HepG2 (cell line): ENCODE results near the gene ISLR2. TPM values are rescaled to one million over a fixed set of nuclear protein-coding genes. Genes with fewer than 3 reads are reported as not detected.

Experiments
- ATAC-seq: fragments of 200-7000 bp; cut with Tn5 transposase; 3 replicates; pipeline ENCODE4 v1.9.1; 2020; ENCODE audit warnings: mild to moderate bottlenecking, moderate library complexity
- BruUV-seq: library from RNA; stranded (reverse); fragments of 400-500 nt; replicated peaks from 2 replicates; lab custom pipeline; 2021; lab: Mats Ljungman, UMichigan
- CTCF ChIA-PET: fragments of 300-600 bp; formaldehyde crosslinking; extraction: SDS; loops from one replicate; lab custom pipeline; 2021; ENCODE audit warnings: low total read pairs, inconsistent platforms, low intra/inter-chr PET ratio; lab: Yijun Ruan, JAX
- POLR2A ChIA-PET: fragments of 350-600 bp; sonication (Branson Sonifier 250); formaldehyde crosslinking; loops from one replicate; lab custom pipeline; 2020; ENCODE audit warnings: antibody characterized with exemption, inconsistent platforms; lab: Yijun Ruan, JAX
- DNase-seq: peaks from one replicate; pipeline ENCODE4 v3.0.0-alpha.2; 2015; ENCODE audit warnings: low spot score
- FAIRE-seq: peaks from 3 replicates; lab custom pipeline; 2011; peaks lifted over from hg19 to GRCh38; lab: Jason Lieb, UNC
- H2AFZ ChIP-seq: one replicate; pipeline ENCODE4 v1.6.1; 2011; ENCODE audit warnings: low read length, inconsistent platforms
- H3K27ac ChIP-seq: fragments of 300-600 bp; 3 replicates; pipeline ENCODE4 v1.8.0; 2011; ENCODE audit warnings: mixed run types, mild to moderate bottlenecking, mixed read lengths, low read length, inconsistent platforms; ENCODE audit not compliant: insufficient read depth; ENCODE audit errors: extremely low read length
- H3K27me3 ChIP-seq, 2 experiments: fragments of 200-600 bp in 1 of 2; 2 replicates in 1 of 2; 3 replicates in 1 of 2; pipeline versions ENCODE4 v1.6.0 to v1.8.0; 2011; ENCODE audit warnings: low read length in 2 of 2, mild to moderate bottlenecking in 2 of 2, moderate library complexity in 2 of 2, inconsistent platforms in 1 of 2; ENCODE audit not compliant: insufficient read depth in 2 of 2, control insufficient read depth in 1 of 2
- H3K36me3 ChIP-seq, 2 experiments: fragments of 200-600 bp in 1 of 2; replicated peaks in 1 of 2; 2 replicates in 1 of 2; 3 replicates in 1 of 2; pipeline versions ENCODE4 v1.5.1 to v1.8.0; 2011; ENCODE audit warnings: low read length in 2 of 2, inconsistent platforms in 1 of 2; ENCODE audit not compliant: insufficient read depth in 2 of 2, control insufficient read depth in 1 of 2
- H3K4me1 ChIP-seq: 2 replicates; pipeline ENCODE4 v1.5.1; 2012; ENCODE audit warnings: low read length, inconsistent platforms; ENCODE audit not compliant: insufficient read depth
- H3K4me2 ChIP-seq: 2 replicates; pipeline ENCODE4 v1.6.0; 2011; ENCODE audit warnings: low read depth, low read length, inconsistent platforms
- H3K4me3 ChIP-seq, 3 experiments: fragments of 200-600 bp in 1 of 3; sonication (generic), shearing (Covaris generic) in 1 of 3; replicated peaks in 1 of 3; 2 replicates each; pipeline ENCODE4 v1.5.1; 2011 to 2016; ENCODE audit warnings: low read length in 3 of 3, inconsistent platforms in 2 of 3, low read depth in 2 of 3, mild to moderate bottlenecking in 2 of 3, control low read depth in 1 of 3, mixed read lengths in 1 of 3; ENCODE audit not compliant: insufficient read depth in 1 of 3
- H3K79me2 ChIP-seq: one replicate; pipeline ENCODE4 v1.6.1; 2011; ENCODE audit warnings: low read length, inconsistent platforms; ENCODE audit not compliant: insufficient read depth
- H3K9ac ChIP-seq: 2 replicates; pipeline ENCODE4 v1.6.0; 2011; ENCODE audit warnings: mild to moderate bottlenecking, low read depth, low read length, inconsistent platforms; ENCODE audit not compliant: insufficient read depth
- H3K9me3 ChIP-seq: 2 replicates; pipeline ENCODE4 v1.5.1; 2012; ENCODE audit warnings: mild to moderate bottlenecking, low read length
- H4K20me1 ChIP-seq: 2 replicates; pipeline ENCODE4 v1.6.0; 2011; ENCODE audit warnings: inconsistent platforms, mild to moderate bottlenecking, low read length, moderate library complexity; ENCODE audit not compliant: insufficient read depth
- ELF4 ChIP-seq: sonication (generic); formaldehyde crosslinking; IDR thresholded peaks from 2 replicates; pipeline ENCODE4 v1.5.0; 2020; ENCODE audit warnings: missing genetic modification reagents, mild to moderate bottlenecking, moderate library complexity, borderline replicate concordance
- MZF1 ChIP-seq: sonication (generic); formaldehyde crosslinking; IDR thresholded peaks from 2 replicates; pipeline ENCODE4 v1.8.1; 2023; ENCODE audit warnings: mild to moderate bottlenecking, missing genetic modification reagents, borderline replicate concordance
- PAWR ChIP-seq: sonication (generic); formaldehyde crosslinking; IDR thresholded peaks from 2 replicates; pipeline ENCODE4 v1.4.0; 2020; ENCODE audit warnings: missing genetic modification reagents, mild to moderate bottlenecking, borderline replicate concordance
- SAP130 ChIP-seq: IDR thresholded peaks from 2 replicates; pipeline ENCODE4 v1.6.1; 2016; ENCODE audit warnings: low read depth
- TFE3 ChIP-seq: IDR thresholded peaks from 2 replicates; pipeline ENCODE4 v1.6.1; 2016
- ZNF496 ChIP-seq: sonication (generic); formaldehyde crosslinking; IDR thresholded peaks from 2 replicates; pipeline ENCODE4 v1.8.1; 2023; ENCODE audit warnings: mild to moderate bottlenecking, moderate library complexity, missing genetic modification reagents; ENCODE audit not compliant: insufficient replicate concordance
- ZNF572 ChIP-seq: sonication (generic); formaldehyde crosslinking; IDR thresholded peaks from 2 replicates; pipeline ENCODE4 v1.5.1; 2020; ENCODE audit warnings: mild to moderate bottlenecking, missing genetic modification reagents
- ZNF720 ChIP-seq: sonication (generic); formaldehyde crosslinking; IDR thresholded peaks from 2 replicates; pipeline ENCODE4 v1.4.0; 2020; ENCODE audit warnings: missing genetic modification reagents
- WGBS: methylation state at CpG from one replicate; pipeline ENCODE4 v1.1.6; 2017; ENCODE audit warnings: low lambda C conversion rate; 5-methylcytosine and 5-hydroxymethylcytosine counted together
- in situ Hi-C: cut with HindIII; loops from 2 replicates; pipeline ENCODE4 v1.10.0; 2017; ENCODE audit warnings: low pct_unique_long_range_greater_than_20kb; ENCODE audit not compliant: extremely low pct_ligation_motif_present
- intact Hi-C: fragments of 100-400 bp; cut with micrococcal nuclease; formaldehyde crosslinking; loops from one replicate; pipeline ENCODE4 v1.10.0; 2022; ENCODE audit not compliant: unreplicated experiment
- polyA plus RNA-seq, 8 experiments: library from polyadenylated mRNA; depleted of rRNA in 3 of 8; stranded (reverse) in 7 of 8; unstranded in 1 of 8; fragments of >200 nt; fragmentation: Illumina TruSeq in 4 of 8; extraction: Trizol in 4 of 8; gene quantifications; 2 replicates each; pipeline versions ENCODE4 v1.2.1 to v1.2.3, GENCODE V29; 2011 to 2016; ENCODE audit warnings: low read depth in 4 of 8, missing spikeins in 1 of 8, mixed read lengths in 1 of 8; ENCODE audit not compliant: insufficient read depth in 1 of 8
- total RNA-seq, 5 experiments: library from RNA; depleted of rRNA; stranded (reverse); fragments of >200 nt; fragmentation: Illumina TruSeq; extraction: Trizol; gene quantifications; 2 replicates each; pipeline ENCODE4 v1.2.3, GENCODE V29; 2016; ENCODE audit warnings: low read depth in 1 of 5
- TF ChIP-seq, protein P1 (sequence below): sonication (generic); formaldehyde crosslinking; IDR thresholded peaks from 2 replicates; pipeline ENCODE4 v1.8.1; 2023; ENCODE audit warnings: missing genetic modification reagents, mild to moderate bottlenecking, borderline replicate concordance
- TF ChIP-seq, protein P2 (sequence below): sonication (generic); formaldehyde crosslinking; IDR thresholded peaks from 2 replicates; pipeline ENCODE4 v1.8.0; 2022; ENCODE audit warnings: missing genetic modification reagents, mild to moderate bottlenecking, borderline replicate concordance
- TF ChIP-seq, protein P3 (sequence below): sonication (generic); formaldehyde crosslinking; IDR thresholded peaks from 2 replicates; pipeline ENCODE4 v1.5.0; 2020; ENCODE audit warnings: mild to moderate bottlenecking, missing genetic modification reagents, moderate library complexity

ISLR2 gene
- total and polyA plus RNA-seq, 2 of the 13 experiments (the other 11 are each of a cell fraction or from before 2014, with no cell fraction given): not detected

DNA sequence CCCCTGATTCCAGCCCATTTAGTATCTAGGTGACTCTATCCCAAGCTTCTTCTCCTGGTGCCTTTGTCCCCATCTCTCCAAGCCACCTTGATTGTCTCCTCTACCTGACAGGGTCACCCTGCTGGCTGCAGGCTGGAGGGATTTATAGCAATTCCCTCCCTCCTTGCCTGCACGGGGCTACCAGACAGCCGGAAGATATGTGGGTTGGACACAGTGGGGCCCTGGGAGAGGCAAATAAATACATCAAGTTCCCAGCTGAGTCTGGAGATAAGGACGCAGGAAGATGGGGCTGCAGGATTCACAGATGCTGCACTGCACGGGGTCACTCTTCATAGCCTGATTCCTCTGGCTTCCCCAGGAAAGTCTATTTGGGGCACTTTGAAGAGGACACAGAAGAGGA is 9.3 kb upstream of the ISLR2 start (continued):
- TF ChIP-seq, protein P1, sequence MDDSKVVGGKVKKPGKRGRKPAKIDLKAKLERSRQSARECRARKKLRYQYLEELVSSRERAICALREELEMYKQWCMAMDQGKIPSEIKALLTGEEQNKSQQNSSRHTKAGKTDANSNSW (CRISPR knock-in tag): no peak
- TF ChIP-seq ZNF720 (no peak), ZNF572 (no peak), ZNF496 (no peak), MZF1 (CRISPR knock-in tag) (no peak), ELF4 (CRISPR knock-in tag) (no peak)
- TF ChIP-seq, protein P2, sequence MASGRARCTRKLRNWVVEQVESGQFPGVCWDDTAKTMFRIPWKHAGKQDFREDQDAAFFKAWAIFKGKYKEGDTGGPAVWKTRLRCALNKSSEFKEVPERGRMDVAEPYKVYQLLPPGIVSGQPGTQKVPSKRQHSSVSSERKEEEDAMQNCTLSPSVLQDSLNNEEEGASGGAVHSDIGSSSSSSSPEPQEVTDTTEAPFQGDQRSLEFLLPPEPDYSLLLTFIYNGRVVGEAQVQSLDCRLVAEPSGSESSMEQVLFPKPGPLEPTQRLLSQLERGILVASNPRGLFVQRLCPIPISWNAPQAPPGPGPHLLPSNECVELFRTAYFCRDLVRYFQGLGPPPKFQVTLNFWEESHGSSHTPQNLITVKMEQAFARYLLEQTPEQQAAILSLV (CRISPR knock-in tag): no peak

GRCh38 chr15:74121858-74122257 is 8.5 kb upstream of the ISLR2 start:
- no peaks in the 10 kb centered on the region for H4K20me1 ChIP-seq
- no peaks in the 10 kb centered on the region for H3K79me2 ChIP-seq
- 0% methylated on average over 2 of the region's 6 CpGs for WGBS
- H3K36me3 ChIP-seq: no peaks in the 10 kb centered on the region
- no peaks in the 10 kb centered on the region for H3K9me3 ChIP-seq
- no TSS peak for BruUV-seq
- DNase-seq: no peak
- H2AFZ ChIP-seq: no peak overlapping the region
- TF ChIP-seq TFE3 (CRISPR knock-in tag) (no peak), SAP130 (no peak), PAWR (CRISPR knock-in tag) (no peak)
- TF ChIP-seq, protein P3, sequence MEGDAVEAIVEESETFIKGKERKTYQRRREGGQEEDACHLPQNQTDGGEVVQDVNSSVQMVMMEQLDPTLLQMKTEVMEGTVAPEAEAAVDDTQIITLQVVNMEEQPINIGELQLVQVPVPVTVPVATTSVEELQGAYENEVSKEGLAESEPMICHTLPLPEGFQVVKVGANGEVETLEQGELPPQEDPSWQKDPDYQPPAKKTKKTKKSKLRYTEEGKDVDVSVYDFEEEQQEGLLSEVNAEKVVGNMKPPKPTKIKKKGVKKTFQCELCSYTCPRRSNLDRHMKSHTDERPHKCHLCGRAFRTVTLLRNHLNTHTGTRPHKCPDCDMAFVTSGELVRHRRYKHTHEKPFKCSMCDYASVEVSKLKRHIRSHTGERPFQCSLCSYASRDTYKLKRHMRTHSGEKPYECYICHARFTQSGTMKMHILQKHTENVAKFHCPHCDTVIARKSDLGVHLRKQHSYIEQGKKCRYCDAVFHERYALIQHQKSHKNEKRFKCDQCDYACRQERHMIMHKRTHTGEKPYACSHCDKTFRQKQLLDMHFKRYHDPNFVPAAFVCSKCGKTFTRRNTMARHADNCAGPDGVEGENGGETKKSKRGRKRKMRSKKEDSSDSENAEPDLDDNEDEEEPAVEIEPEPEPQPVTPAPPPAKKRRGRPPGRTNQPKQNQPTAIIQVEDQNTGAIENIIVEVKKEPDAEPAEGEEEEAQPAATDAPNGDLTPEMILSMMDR (CRISPR knock-in tag): no peak
- TF ChIP-seq, all 625 proteins: peak for 0
- H3K9ac ChIP-seq: no peak overlapping the region
- peaks cover 0 to 5% of the 10 kb centered on the region in 2 experiments; a peak in 2 of 5 replicates for H3K27me3 ChIP-seq
- H3K4me2 ChIP-seq: no peak overlapping the region
- POLR2A ChIA-PET: no interaction called here
- CTCF ChIA-PET: no interaction called here
- no peak overlapping the region for H3K27ac ChIP-seq
- intact Hi-C loops (no loop called here), in situ Hi-C loops (no loop called here)
- H3K4me3 ChIP-seq: no peak overlapping the region
- H3K4me1 ChIP-seq: no peaks in the 10 kb centered on the region
- no peak for ATAC-seq
- FAIRE-seq: no peak
